AG04450 (cell line): Measurements from ENCODE around the gene MYO1H. TPM values are rescaled to one million over a fixed set of nuclear protein-coding genes. Genes with fewer than 3 reads are reported as not detected.

ENCODE experiments used
- CTCF ChIA-PET: fragments of 300-600, 350-600 bp; formaldehyde crosslinking; extraction: SDS; loops from one replicate; lab custom pipeline; 2022; ENCODE audit warnings: antibody characterized with exemption, inconsistent platforms; lab: Charles Lee
- POLR2A ChIA-PET: fragments of 350-600 bp; formaldehyde crosslinking; extraction: SDS; loops from one replicate; lab custom pipeline; 2021; ENCODE audit warnings: antibody characterized with exemption, inconsistent platforms; lab: Yijun Ruan, JAX
- DNase-seq: peaks from one replicate; pipeline ENCODE4 v3.0.0-alpha.2; 2011; ENCODE audit warnings: low read depth, low spot score
- H3K27ac ChIP-seq: one replicate; pipeline ENCODE4 v1.5.1; 2012; ENCODE audit warnings: low read depth, low read length, control low read depth
- H3K27me3 ChIP-seq: one replicate; pipeline ENCODE4 v1.6.0; 2012; ENCODE audit warnings: low read length; ENCODE audit not compliant: control insufficient read depth, insufficient read depth
- H3K4me3 ChIP-seq: 2 replicates; pipeline ENCODE4 v1.5.1; 2011; ENCODE audit warnings: mild to moderate bottlenecking, low read depth, low read length, control low read depth
- H3K9me3 ChIP-seq: 2 replicates; pipeline ENCODE4 v1.5.1; 2012; ENCODE audit warnings: low read length; ENCODE audit not compliant: control insufficient read depth, insufficient read depth
- polyA plus RNA-seq: library from polyadenylated mRNA; depleted of rRNA; stranded (reverse); fragments of >200 nt; gene quantifications from 2 replicates; pipeline ENCODE4 v1.2.3, GENCODE V29; 2011
- TF ChIP-seq, protein P1 (sequence below): IDR thresholded peaks from 2 replicates; pipeline ENCODE4 v1.5.1; 2011; ENCODE audit warnings: low read depth, low read length, control low read depth, inconsistent platforms

Gene MYO1H
- polyA plus RNA-seq, 1 experiment, result not detected

DNA sequence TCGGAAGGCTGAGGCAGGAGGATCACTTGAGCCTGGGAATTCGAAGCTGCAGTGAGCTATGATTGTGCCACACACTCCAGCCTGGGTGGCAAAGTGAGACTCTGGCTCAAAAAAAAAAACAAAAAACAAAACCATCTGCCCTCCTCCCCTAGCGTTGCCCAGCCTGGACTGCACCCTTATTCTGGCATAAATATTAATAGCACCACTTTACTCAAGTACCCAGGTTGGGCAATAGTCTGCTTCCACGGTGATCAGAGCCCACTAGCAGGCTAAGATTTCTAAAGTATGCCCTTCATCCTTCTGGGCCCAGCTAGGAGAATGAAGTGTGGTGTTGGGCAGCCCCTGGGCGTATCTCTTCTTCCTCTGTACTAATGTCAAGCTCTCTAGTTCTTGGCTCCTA, 96.1 kb downstream of the MYO1H start:
- H3K27me3 ChIP-seq, result no peaks in the 10 kb centered on the region
- DNase-seq, result no peak
- TF ChIP-seq, protein P1, sequence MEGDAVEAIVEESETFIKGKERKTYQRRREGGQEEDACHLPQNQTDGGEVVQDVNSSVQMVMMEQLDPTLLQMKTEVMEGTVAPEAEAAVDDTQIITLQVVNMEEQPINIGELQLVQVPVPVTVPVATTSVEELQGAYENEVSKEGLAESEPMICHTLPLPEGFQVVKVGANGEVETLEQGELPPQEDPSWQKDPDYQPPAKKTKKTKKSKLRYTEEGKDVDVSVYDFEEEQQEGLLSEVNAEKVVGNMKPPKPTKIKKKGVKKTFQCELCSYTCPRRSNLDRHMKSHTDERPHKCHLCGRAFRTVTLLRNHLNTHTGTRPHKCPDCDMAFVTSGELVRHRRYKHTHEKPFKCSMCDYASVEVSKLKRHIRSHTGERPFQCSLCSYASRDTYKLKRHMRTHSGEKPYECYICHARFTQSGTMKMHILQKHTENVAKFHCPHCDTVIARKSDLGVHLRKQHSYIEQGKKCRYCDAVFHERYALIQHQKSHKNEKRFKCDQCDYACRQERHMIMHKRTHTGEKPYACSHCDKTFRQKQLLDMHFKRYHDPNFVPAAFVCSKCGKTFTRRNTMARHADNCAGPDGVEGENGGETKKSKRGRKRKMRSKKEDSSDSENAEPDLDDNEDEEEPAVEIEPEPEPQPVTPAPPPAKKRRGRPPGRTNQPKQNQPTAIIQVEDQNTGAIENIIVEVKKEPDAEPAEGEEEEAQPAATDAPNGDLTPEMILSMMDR, result no peak
- POLR2A ChIA-PET, result interaction anchor here (0.7 to 1.1 kb wide), 3 partner anchors 15 to 400 kb away, joined by 3 to 8 read pairs (median 3); partner anchors contain the start of genes KCTD10 and UBE3B
- no peak overlapping the region for H3K27ac ChIP-seq
- H3K4me3 ChIP-seq, result no peak overlapping the region
- H3K9me3 ChIP-seq, result no peaks in the 10 kb centered on the region
- CTCF ChIA-PET, result interaction anchor here (1.1 to 3.9 kb wide), 3 partner anchors 10 to 75 kb away, joined by 3 to 18 read pairs (median 14); no protein-coding TSS in a partner anchor

DNA sequence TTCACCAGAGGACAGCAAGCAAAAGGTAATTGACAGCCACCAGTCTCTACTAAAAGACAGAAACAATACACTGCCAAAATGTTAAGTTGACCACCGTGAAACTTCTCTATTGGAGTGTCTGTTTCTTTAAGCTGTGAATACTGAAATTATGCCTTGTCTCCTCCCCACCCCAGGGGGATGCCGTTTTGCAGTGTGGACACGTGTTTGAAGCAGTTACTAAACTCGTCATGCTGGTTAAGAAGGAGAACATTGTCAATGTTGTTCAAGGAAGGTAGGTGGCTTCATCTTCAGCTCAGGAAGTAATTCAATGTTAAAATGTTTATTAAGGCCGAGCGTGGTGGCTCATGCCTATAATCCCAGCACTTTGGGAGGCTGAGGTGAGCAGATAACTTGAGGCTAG, 96.6 kb downstream of the MYO1H start:
- POLR2A ChIA-PET, result interaction anchor here (0.7 to 1.1 kb wide), 2 partner anchors 33 to 400 kb away, joined by 3 read pairs; partner anchors contain the start of genes KCTD10 and UBE3B
- CTCF ChIA-PET, result interaction anchor here (1.1 to 3.9 kb wide), 3 partner anchors 11 to 75 kb away, joined by 3 to 18 read pairs (median 14); no protein-coding TSS in a partner anchor
- Histone ChIP-seq H3K27me3 (no peaks in the 10 kb centered on the region), H3K9me3 (no peaks in the 10 kb centered on the region), H3K4me3 (no peak overlapping the region), H3K27ac (no peak overlapping the region)
- DNase-seq, result no peak
- TF ChIP-seq, protein P1, result no peak

DNA sequence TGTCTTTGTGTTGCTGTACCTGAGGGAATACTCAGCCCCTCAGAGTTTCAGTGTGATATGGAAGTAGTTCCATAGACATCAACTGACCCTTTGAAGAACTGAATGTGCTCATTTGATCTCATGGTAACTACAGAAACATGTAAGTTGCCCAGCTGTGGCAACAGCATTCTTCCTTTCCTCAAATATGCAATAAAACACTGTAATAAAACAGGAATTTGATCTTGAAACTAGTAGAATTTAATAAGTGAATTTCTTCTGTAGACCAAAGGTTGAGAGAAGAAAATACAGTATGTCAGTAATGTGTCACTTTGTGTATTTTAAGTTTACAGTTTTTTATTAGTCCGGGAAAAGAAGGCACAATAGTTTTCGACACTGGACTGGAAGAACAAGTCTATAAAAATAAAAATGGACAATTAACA, 97.5 kb downstream of the MYO1H start:
- H3K27ac ChIP-seq, result no peak overlapping the region
- POLR2A ChIA-PET, result no interaction called here
- no peak overlapping the region for H3K4me3 ChIP-seq
- TF ChIP-seq, protein P1, result no peak
- DNase-seq, result no peak
- CTCF ChIA-PET, result interaction anchor here (1.1 to 3.9 kb wide), 4 partner anchors 8 to 17 kb away, joined by 4 to 18 read pairs (median 5); no protein-coding TSS in a partner anchor
- H3K27me3 ChIP-seq, result no peaks in the 10 kb centered on the region
- H3K9me3 ChIP-seq, result no peaks in the 10 kb centered on the region

DNA sequence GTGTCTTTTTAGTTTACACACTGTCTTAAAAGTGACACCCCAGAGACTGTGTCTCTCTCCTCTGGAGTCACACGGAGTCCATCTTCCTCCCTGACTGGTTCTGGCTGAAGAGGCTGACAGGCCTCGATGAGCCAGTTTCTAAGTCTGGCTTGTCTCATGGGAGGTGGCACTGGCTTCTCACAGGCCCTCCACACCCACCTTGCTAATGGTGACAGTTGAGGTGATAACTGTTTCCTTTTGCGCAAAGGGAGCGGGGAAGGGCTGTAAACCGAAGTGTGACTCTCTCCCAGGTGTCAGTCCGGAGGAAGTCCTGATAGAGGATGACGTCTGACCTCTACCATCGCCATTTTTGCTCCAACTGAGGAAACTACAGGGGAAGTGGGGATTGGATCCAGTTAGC, 99.2 kb downstream of the MYO1H start:
- Histone ChIP-seq H3K27ac (no peak overlapping the region), H3K27me3 (no peaks in the 10 kb centered on the region), H3K4me3 (no peak overlapping the region), H3K9me3 (no peaks in the 10 kb centered on the region)
- POLR2A ChIA-PET, result no interaction called here
- DNase-seq, result no peak
- CTCF ChIA-PET, result interaction anchor here (1.4 kb wide), 1 partner anchor 18 kb away, joined by 6 read pairs; no protein-coding TSS in a partner anchor
- TF ChIP-seq, protein P1, result no peak

DNA sequence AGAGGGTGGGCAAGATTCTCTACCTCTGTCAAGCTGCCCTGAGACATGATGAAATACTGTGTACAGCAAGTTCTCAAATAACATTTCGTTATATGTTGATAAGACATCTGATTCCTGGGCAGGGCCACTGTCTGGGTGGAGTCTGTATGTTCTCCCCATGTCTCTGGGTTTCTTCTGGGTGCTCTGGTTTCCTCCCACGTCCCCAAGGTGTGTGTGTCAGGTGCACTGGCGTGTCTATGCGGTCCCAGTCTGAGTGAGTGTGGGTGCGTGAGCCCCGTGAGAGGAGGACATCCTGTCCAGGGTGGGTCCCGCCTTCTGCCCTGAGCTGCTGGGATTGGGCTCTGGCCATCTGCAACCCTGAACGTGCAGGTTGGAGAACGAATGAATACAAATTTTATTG, 99.8 kb downstream of the MYO1H start:
- DNase-seq, result no peak
- TF ChIP-seq, protein P1, result no peak
- ChIA-PET POLR2A (no interaction called here), CTCF (interaction anchor here (1.0 to 1.4 kb wide), 2 partner anchors 14 to 19 kb away, joined by 6 read pairs; no protein-coding TSS in a partner anchor)
- H3K4me3 ChIP-seq, result no peak overlapping the region
- H3K9me3 ChIP-seq, result no peaks in the 10 kb centered on the region
- no peaks in the 10 kb centered on the region for H3K27me3 ChIP-seq
- H3K27ac ChIP-seq, result no peak overlapping the region
